Esophagus muscularis mucosa (tissue), 4 donors: ENCODE results near the gene MTERF1. TPM values are rescaled to one million over a fixed set of nuclear protein-coding genes. Genes with fewer than 3 reads are reported as not detected.

Experiments used
- DNase-seq: peaks from one replicate; pipeline ENCODE4 v3.0.0-alpha.2; 2017; ENCODE audit errors: extremely low spot score
- H3K27ac ChIP-seq, 4 donors: fragments of 200-600 bp; sonication (generic); replicated peaks in 1 of 4; 1 replicate in 3 of 4; 2 replicates in 1 of 4; pipeline ENCODE4 v1.5.1; 2016 to 2019; ENCODE audit warnings: mild to moderate bottlenecking in 1 of 4
- H3K27me3 ChIP-seq, 4 donors: fragments of 200-600 bp; sonication (generic); one replicate each; pipeline versions ENCODE4 v1.5.1 to v1.6.0; 2016 to 2019
- H3K36me3 ChIP-seq, 4 donors: fragments of 200-600 bp; sonication (generic); one replicate each; pipeline ENCODE4 v1.5.1; 2016 to 2019
- H3K4me1 ChIP-seq, 4 donors: fragments of 200-600 bp; sonication (generic); one replicate each; pipeline ENCODE4 v1.5.1; 2016 to 2019
- H3K4me3 ChIP-seq, 4 donors: fragments of 200-600 bp; sonication (generic); 1 replicate in 2 of 4; 2 replicates in 2 of 4; pipeline ENCODE4 v1.5.1; 2016 to 2019; ENCODE audit warnings: mild to moderate bottlenecking in 4 of 4, moderate library complexity in 1 of 4
- H3K9me3 ChIP-seq, 4 donors: fragments of 200-600 bp; sonication (generic); 1 replicate in 3 of 4; 2 replicates in 1 of 4; pipeline ENCODE4 v1.5.1; 2016 to 2019
- EP300 ChIP-seq: sonication (generic); formaldehyde crosslinking; IDR thresholded peaks from one replicate; pipeline ENCODE4 v1.6.1; 2017; ENCODE audit warnings: antibody characterized with exemption
- POLR2A ChIP-seq: fragments of 450-650 bp; IDR thresholded peaks from one replicate; pipeline ENCODE4 v1.6.1; 2017; ENCODE audit warnings: antibody characterized with exemption, moderate library complexity, mild to moderate bottlenecking, low read depth
- POLR2AphosphoS5 ChIP-seq, 2 donors: sonication (generic); formaldehyde crosslinking; IDR thresholded peaks; one replicate each; pipeline ENCODE4 v1.6.1; 2017; ENCODE audit warnings: antibody characterized with exemption in 2 of 2
- WGBS: methylation state at CpG from one replicate; pipeline ENCODE4 v1.1.5; 2018; 5-methylcytosine and 5-hydroxymethylcytosine counted together
- intact Hi-C: fragments of 100-400 bp; cut with DNase I; formaldehyde crosslinking; loops from one replicate; pipeline ENCODE4 v1.15.1; 2023
- total RNA-seq, 4 donors: library from RNA; depleted of rRNA; stranded (reverse); fragments of >200 nt; gene quantifications; one replicate each; pipeline versions ENCODE4 v1.1.0 to v1.2.1, GENCODE V29; 2016
- TF ChIP-seq, protein P1 (sequence below), 3 experiments: fragments of 200-600 bp in 2 of 3; fragments of 450-650 bp in 1 of 3; sonication (generic) in 2 of 3; IDR thresholded peaks; one replicate each; pipeline ENCODE4 v1.5.1; 2017 to 2019; ENCODE audit warnings: antibody characterized with exemption in 3 of 3, mild to moderate bottlenecking in 2 of 3, moderate library complexity in 1 of 3

MTERF1 gene
- total RNA-seq, 4 donors from 2014 or later = 4.3 to 7.9 (median 5.2) TPM

DNA sequence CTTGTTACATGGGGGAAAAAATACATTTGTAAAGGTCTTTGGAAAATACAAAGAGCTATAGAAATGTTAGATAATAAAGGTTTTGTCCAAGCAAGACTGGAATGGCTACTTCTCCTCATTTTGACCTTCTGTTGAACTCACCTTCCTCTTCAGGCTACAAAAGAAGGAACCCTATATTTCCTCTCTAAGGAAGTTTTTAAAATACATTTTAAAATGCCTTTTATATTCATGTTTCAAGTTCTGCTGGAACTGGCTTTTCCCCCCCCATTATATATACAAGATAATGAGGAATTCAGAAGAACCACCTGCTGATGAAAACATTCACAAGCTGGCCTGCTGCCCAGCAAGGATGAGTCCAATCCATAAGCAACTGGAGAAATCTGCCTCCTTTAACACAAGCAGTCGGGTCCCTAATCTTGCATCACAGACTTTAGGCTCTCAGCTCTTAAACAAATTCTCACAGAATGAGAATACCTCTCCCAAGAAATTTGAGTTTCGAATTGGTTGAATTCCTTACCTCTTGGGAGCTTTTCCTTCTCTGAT lies 44.6 kb downstream of the MTERF1 start:
- no peak for DNase-seq
- WGBS = 55% methylated on average over 2 of the region's 2 CpGs
- Histone ChIP-seq H3K9me3 (no peaks in the 10 kb centered on the region), H3K27ac (no peak overlapping the region), H3K36me3 (no peaks in the 10 kb centered on the region), H3K4me3 (no peak overlapping the region), H3K4me1 (peaks cover 0 to 8% (median 0%) of the 10 kb centered on the region in 4 donors), H3K27me3 (no peaks in the 10 kb centered on the region)
- TF ChIP-seq POLR2AphosphoS5 (IDR thresholded peaks at IDR 0.05) = no peak
- TF ChIP-seq, protein P1, sequence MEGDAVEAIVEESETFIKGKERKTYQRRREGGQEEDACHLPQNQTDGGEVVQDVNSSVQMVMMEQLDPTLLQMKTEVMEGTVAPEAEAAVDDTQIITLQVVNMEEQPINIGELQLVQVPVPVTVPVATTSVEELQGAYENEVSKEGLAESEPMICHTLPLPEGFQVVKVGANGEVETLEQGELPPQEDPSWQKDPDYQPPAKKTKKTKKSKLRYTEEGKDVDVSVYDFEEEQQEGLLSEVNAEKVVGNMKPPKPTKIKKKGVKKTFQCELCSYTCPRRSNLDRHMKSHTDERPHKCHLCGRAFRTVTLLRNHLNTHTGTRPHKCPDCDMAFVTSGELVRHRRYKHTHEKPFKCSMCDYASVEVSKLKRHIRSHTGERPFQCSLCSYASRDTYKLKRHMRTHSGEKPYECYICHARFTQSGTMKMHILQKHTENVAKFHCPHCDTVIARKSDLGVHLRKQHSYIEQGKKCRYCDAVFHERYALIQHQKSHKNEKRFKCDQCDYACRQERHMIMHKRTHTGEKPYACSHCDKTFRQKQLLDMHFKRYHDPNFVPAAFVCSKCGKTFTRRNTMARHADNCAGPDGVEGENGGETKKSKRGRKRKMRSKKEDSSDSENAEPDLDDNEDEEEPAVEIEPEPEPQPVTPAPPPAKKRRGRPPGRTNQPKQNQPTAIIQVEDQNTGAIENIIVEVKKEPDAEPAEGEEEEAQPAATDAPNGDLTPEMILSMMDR (IDR thresholded peaks at IDR 0.05) = no peak
- TF ChIP-seq POLR2A = no peak
- no peak for TF ChIP-seq EP300
- intact Hi-C loops = no loop called here

DNA sequence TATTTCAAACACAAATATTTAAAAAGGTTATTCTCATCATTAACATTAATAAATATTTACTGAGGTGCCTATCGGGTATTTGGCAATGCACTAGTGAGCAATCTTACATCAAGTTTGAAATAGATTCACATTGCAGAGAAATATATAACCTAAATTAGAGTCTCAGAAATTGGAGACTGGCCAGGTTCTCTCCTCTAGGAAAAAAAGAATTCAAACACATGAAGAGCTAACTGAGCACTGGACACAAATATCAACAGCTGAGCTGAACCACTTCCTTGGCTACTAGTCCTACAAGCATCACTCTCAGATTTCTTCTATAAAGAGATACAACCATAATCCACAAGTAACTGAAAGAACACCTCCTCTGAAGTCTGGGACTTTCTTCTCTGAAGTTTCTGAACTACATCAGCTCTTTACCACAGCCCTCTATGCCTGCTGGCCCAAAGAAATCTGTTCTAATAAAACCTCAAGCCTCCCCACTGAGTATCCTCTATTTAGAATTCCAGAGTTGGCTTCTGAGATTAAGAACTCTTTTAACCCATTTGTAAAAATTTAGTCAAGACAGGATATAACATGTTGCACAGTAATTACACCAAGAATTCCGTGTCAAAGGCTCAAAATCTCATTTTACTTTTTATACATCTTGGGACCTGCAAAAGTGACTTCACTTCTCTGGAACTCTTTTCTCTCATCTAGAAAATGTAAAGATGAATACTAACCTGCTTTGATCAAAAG lies 45.2 kb downstream of the MTERF1 start:
- no peaks in the 10 kb centered on the region for H3K9me3 ChIP-seq
- intact Hi-C loops = no loop called here
- H3K36me3 ChIP-seq = no peaks in the 10 kb centered on the region
- no peak overlapping the region for H3K27ac ChIP-seq
- no peak for DNase-seq
- peaks cover 0 to 8% (median 0%) of the 10 kb centered on the region in 4 donors for H3K4me1 ChIP-seq
- WGBS = 54% methylated on average over 2 of the region's 2 CpGs
- no peaks in the 10 kb centered on the region for H3K27me3 ChIP-seq
- TF ChIP-seq POLR2A (no peak), EP300 (no peak), POLR2AphosphoS5 (IDR thresholded peaks at IDR 0.05) (no peak)
- TF ChIP-seq, protein P1 (IDR thresholded peaks at IDR 0.05) = no peak
- H3K4me3 ChIP-seq = no peak overlapping the region

DNA sequence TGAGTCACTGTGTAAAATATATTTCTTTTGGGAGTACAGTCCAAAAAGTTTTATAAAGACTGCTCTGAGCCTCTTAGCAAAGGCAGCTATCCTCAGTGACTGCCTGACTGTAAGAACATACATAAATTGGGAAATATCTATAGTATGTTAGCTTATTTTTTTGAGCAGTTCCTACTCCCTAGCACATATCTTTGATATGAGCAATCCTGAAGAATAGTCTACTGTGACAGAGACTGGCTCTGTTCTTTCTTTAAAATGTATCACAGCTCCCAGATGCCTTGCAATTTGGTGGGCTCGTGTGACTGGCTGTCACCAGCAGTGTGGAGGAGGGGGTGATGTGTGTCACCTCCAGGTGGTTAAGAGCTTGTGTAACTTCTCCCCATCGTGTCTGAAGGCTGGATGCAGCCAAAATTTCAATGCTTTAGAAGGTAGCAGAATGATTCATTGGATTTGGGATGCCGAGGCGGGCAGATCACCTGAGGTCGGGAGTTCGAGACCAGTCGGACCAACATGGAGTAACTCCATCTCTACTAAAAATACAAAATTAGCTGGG lies 47.9 kb downstream of the MTERF1 start:
- H3K4me1 ChIP-seq = peaks cover 0 to 8% (median 0%) of the 10 kb centered on the region in 4 donors
- no peaks in the 10 kb centered on the region for H3K27me3 ChIP-seq
- TF ChIP-seq POLR2A = no peak
- TF ChIP-seq POLR2AphosphoS5 (IDR thresholded peaks at IDR 0.05) = no peak
- TF ChIP-seq EP300 = no peak
- TF ChIP-seq, protein P1 (IDR thresholded peaks at IDR 0.05) = no peak
- no peaks in the 10 kb centered on the region for H3K9me3 ChIP-seq
- no peak overlapping the region for H3K27ac ChIP-seq
- no peak overlapping the region for H3K4me3 ChIP-seq
- no peaks in the 10 kb centered on the region for H3K36me3 ChIP-seq
- DNase-seq = no peak
- 87% methylated on average over 7 of the region's 7 CpGs for WGBS
- intact Hi-C loops = loop anchor here (5.0 kb wide), 1 partner anchor 45 kb away; no protein-coding TSS in a partner anchor

DNA sequence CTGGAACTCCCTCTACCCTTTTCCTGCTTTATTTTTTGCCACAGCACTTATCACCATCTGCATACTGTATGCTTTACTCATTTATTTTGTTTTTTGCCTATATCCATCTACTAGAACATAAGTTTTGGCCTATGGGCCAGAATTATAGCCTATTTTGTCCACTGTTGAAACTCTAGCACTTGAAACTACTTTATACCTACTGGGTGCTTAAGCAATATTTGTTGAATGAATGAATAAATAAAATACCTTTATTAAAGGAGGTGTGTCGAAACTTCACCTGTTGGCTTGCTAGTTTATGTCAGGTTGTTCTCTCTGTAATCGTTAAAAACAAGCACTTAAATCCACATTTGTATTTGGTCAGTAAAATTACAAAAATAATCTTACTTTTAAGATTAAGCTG lies 53.3 kb downstream of the MTERF1 start:
- Histone ChIP-seq H3K36me3 (peaks cover 0 to 7% (median 0%) of the 10 kb centered on the region in 4 donors), H3K4me3 (no peak overlapping the region), H3K4me1 (no peaks in the 10 kb centered on the region), H3K27me3 (no peaks in the 10 kb centered on the region), H3K27ac (no peak overlapping the region), H3K9me3 (no peaks in the 10 kb centered on the region)
- no peak for TF ChIP-seq POLR2AphosphoS5 (IDR thresholded peaks at IDR 0.05)
- no peak for TF ChIP-seq POLR2A
- no peak for TF ChIP-seq EP300
- TF ChIP-seq, protein P1 (IDR thresholded peaks at IDR 0.05) = no peak
- 86% methylated on average over 2 of the region's 2 CpGs for WGBS
- intact Hi-C loops = no loop called here
- no peak for DNase-seq
